Left ventricle myocardium inferior (tissue), 1 donor: ENCODE results near the gene CCDC112. TPM values are rescaled to one million over a fixed set of nuclear protein-coding genes. Genes with fewer than 3 reads are reported as not detected.

Experiments
- DNase-seq: peaks from one replicate; pipeline ENCODE4 v3.0.0-alpha.2; 2020
- H3K27ac ChIP-seq: fragments of 200-600 bp; replicated peaks from 2 replicates; pipeline ENCODE4 v1.8.0; 2021
- H3K27me3 ChIP-seq: fragments of 200-600 bp; 2 replicates; pipeline ENCODE4 v1.8.0; 2021; ENCODE audit warnings: low read depth
- H3K36me3 ChIP-seq: fragments of 200-600 bp; 2 replicates; pipeline ENCODE4 v1.8.0; 2021
- H3K4me1 ChIP-seq: fragments of 200-600 bp; 2 replicates; pipeline ENCODE4 v1.8.0; 2021
- H3K4me3 ChIP-seq: fragments of 200-600 bp; 2 replicates; pipeline ENCODE4 v1.8.0; 2021; ENCODE audit warnings: mild to moderate bottlenecking, moderate library complexity
- H3K9me3 ChIP-seq: fragments of 200-600 bp; replicated peaks from 2 replicates; pipeline ENCODE4 v1.8.0; 2021
- intact Hi-C: fragments of 100-400 bp; cut with micrococcal nuclease; formaldehyde crosslinking; loops from one replicate; pipeline ENCODE4 v1.11.0; 2022
- total RNA-seq: library from RNA; stranded (reverse); fragmentation: NEBNext Ultra II Directional; extraction: Animal tissue kit (Norgen Biotek cat#: 25700); gene quantifications from one replicate; pipeline ENCODE4 v1.2.1, GENCODE V29; 2021
- TF ChIP-seq, protein P1 (sequence below): fragments of 200-600 bp; IDR thresholded peaks from 2 replicates; pipeline ENCODE4 v1.8.0; 2021; ENCODE audit warnings: antibody characterized with exemption, mild to moderate bottlenecking, borderline replicate concordance
- donor health status: DM: no; HTN: yes; CAD: no; lungs with severe emphysema.

The CCDC112 gene
- total RNA-seq, 1 donor from 2014 or later, result 5.3 TPM

DNA sequence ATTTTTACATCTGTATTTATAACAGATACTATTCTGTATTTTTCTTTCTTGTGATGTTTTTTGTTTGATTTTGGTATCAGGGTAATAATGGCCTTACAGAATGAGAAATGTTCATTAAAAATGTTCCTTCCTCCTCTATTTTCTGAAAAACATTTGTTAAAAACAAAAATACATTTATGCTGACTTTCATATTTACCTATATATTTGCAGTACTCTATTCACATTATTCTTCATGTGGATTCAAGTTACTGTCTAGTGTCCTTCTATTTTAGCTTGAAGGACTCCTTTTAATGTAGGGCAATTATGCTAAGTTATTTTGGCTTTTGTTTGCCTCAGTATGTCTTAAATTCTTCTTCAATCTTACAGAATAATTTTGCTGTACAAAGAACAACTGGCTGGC, 5.1 kb downstream of the CCDC112 start:
- TF ChIP-seq, protein P1, sequence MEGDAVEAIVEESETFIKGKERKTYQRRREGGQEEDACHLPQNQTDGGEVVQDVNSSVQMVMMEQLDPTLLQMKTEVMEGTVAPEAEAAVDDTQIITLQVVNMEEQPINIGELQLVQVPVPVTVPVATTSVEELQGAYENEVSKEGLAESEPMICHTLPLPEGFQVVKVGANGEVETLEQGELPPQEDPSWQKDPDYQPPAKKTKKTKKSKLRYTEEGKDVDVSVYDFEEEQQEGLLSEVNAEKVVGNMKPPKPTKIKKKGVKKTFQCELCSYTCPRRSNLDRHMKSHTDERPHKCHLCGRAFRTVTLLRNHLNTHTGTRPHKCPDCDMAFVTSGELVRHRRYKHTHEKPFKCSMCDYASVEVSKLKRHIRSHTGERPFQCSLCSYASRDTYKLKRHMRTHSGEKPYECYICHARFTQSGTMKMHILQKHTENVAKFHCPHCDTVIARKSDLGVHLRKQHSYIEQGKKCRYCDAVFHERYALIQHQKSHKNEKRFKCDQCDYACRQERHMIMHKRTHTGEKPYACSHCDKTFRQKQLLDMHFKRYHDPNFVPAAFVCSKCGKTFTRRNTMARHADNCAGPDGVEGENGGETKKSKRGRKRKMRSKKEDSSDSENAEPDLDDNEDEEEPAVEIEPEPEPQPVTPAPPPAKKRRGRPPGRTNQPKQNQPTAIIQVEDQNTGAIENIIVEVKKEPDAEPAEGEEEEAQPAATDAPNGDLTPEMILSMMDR, result no peak
- intact Hi-C loops, result no loop called here

DNA sequence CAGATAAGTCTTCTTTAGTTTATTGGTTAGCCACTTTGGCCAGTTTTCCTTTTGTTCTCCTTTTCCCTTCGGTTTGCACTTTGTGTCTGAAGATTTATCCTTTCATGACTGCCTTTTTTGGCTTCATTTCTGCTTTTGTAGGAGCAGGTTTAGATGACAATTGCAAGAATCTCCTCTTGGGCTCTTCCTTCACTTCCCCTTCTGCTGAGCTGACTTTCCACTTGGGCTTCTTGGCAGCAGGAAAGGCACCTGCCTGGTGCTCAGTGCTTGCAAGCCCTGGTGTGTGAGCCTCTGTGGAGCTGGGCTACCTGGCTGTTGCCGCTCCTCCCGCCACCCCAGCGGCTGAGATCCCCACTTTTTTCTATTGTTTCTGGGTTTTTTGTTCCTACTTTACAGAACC, 7.3 kb downstream of the CCDC112 start:
- DNase-seq, result no peak
- Histone ChIP-seq H3K36me3 (no peaks in the 10 kb centered on the region), H3K9me3 (peaks cover 15% of the 10 kb centered on the region), H3K4me3 (no peak overlapping the region), H3K4me1 (no peaks in the 10 kb centered on the region), H3K27me3 (no peaks in the 10 kb centered on the region), H3K27ac (no peak overlapping the region)
- TF ChIP-seq, protein P1, result no peak
- intact Hi-C loops, result no loop called here

More for the DNA sequence above, 5.1 kb downstream of the CCDC112 start:
- peaks cover 20% of the 10 kb centered on the region for H3K4me1 ChIP-seq
- no peaks in the 10 kb centered on the region for H3K36me3 ChIP-seq
- H3K27me3 ChIP-seq, result no peaks in the 10 kb centered on the region
- H3K4me3 ChIP-seq, result no peak overlapping the region
- H3K27ac ChIP-seq, result no peak overlapping the region
- no peak for DNase-seq
- H3K9me3 ChIP-seq, result peaks cover 15% of the 10 kb centered on the region

DNA sequence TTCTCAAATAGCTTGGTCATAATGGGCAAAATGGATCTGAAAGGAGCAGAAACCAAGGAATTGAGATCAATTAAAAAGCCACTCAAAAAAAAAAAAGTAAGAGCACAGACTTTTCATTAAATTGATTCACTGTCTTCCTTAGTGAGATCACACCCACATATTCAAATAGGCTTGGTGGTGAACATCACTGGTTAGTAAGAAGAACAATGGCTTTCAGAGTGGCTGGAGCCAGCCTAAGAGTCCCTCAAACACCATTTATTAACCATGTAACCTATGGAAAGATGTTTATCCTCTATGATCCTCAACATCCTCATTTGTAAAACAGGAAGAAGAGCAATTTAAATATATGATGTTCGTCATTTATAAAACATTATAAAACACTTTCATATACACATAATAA, 12.4 kb downstream of the CCDC112 start:
- Histone ChIP-seq H3K27me3 (no peaks in the 10 kb centered on the region), H3K4me3 (no peak overlapping the region), H3K27ac (no peak overlapping the region), H3K9me3 (no peaks in the 10 kb centered on the region), H3K4me1 (no peaks in the 10 kb centered on the region), H3K36me3 (no peaks in the 10 kb centered on the region)
- intact Hi-C loops, result no loop called here
- TF ChIP-seq, protein P1, result no peak
- DNase-seq, result no peak

- Histone ChIP-seq H3K4me1 (no peaks in the 10 kb centered on the region), H3K27ac (no peak overlapping the region), H3K36me3 (no peaks in the 10 kb centered on the region), H3K9me3 (no peaks in the 10 kb centered on the region), H3K27me3 (no peaks in the 10 kb centered on the region), H3K4me3 (no peak overlapping the region)
- DNase-seq, result no peak
- intact Hi-C loops, result no loop called here
- TF ChIP-seq, protein P1, result no peak
Observed at GRCh38 chr5:115282131-115282530, 14.3 kb downstream of the CCDC112 start.

GRCh38 chr5:115274584-115274983, 21.9 kb downstream of the CCDC112 start:
- Histone ChIP-seq H3K27me3 (no peaks in the 10 kb centered on the region), H3K4me1 (no peaks in the 10 kb centered on the region), H3K9me3 (no peaks in the 10 kb centered on the region), H3K27ac (no peak overlapping the region), H3K4me3 (no peak overlapping the region), H3K36me3 (peaks cover 23% of the 10 kb centered on the region)
- intact Hi-C loops, result no loop called here
- TF ChIP-seq, protein P1, result no peak
- no peak for DNase-seq
